ENCODE results near the gene MRPL38. TPM values are rescaled to one million over a fixed set of nuclear protein-coding genes. Genes with fewer than 3 reads are reported as not detected.

Gene MRPL38
- total RNA-seq, 2 donors from 2014 or later, result 103 to 118 TPM

DNA sequence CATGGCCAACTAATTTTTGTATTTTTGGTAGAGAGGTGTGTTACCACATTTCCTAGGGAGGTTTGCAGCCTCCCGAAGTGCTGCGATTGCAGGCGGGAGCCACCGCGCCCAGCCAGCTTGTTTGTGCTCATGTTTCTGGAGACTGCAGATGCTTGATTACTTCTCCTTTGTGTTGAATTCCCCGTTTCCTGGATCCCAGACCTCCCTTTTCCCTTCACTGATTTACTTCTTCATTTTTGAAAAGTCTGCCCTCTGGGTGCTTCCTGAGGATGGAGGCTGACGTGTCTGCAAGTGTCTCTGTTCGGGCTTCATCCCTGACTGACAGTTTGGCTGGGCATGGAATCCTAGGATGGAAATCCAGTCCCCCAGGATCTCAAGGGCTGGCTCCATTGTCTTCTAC is 19.3 kb downstream of the MRPL38 start:
- Histone ChIP-seq H3K27me3 (ENCODE audit: control insufficient read depth, insufficient read depth, low read length, poor library complexity, severe bottlenecking) (no peaks in the 10 kb centered on the region), H3K4me1 (ENCODE audit: control insufficient read depth, insufficient read depth, low read length) (no peaks in the 10 kb centered on the region), H3K36me3 (ENCODE audit: control insufficient read depth, insufficient read depth, low read length) (peaks cover 9% of the 10 kb centered on the region), H3K9me3 (ENCODE audit: control insufficient read depth, low read length) (no peaks in the 10 kb centered on the region), H3K4me3 (ENCODE audit: low read length) (no peak overlapping the region), H3K9ac (ENCODE audit: extremely low read depth, low read length, poor library complexity, severe bottlenecking) (no peak overlapping the region), H3K27ac (ENCODE audit: low read depth, low read length) (no peak overlapping the region)
- no peak overlapping the region for H3K27ac Mint-ChIP-seq
- no peak for DNase-seq
- peaks cover 10% of the 10 kb centered on the region for H3K36me3 Mint-ChIP-seq (ENCODE audit: low read depth)
- TF ChIP-seq, protein P1, sequence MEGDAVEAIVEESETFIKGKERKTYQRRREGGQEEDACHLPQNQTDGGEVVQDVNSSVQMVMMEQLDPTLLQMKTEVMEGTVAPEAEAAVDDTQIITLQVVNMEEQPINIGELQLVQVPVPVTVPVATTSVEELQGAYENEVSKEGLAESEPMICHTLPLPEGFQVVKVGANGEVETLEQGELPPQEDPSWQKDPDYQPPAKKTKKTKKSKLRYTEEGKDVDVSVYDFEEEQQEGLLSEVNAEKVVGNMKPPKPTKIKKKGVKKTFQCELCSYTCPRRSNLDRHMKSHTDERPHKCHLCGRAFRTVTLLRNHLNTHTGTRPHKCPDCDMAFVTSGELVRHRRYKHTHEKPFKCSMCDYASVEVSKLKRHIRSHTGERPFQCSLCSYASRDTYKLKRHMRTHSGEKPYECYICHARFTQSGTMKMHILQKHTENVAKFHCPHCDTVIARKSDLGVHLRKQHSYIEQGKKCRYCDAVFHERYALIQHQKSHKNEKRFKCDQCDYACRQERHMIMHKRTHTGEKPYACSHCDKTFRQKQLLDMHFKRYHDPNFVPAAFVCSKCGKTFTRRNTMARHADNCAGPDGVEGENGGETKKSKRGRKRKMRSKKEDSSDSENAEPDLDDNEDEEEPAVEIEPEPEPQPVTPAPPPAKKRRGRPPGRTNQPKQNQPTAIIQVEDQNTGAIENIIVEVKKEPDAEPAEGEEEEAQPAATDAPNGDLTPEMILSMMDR (conservative IDR thresholded peaks at IDR 0.05), result no peak
- 92 to 96% methylated on average over 8 of the region's 8 CpGs for WGBS, 2 experiments (ENCODE audit: insufficient coverage in 1 of 2, insufficient read length in 1 of 2)
- peaks cover 19% of the 10 kb centered on the region for H3K27me3 Mint-ChIP-seq (ENCODE audit: insufficient read depth)
- no peaks in the 10 kb centered on the region for H3K4me1 Mint-ChIP-seq
- H3K4me3 Mint-ChIP-seq, result no peak overlapping the region
- H3K9me3 Mint-ChIP-seq, result no peaks in the 10 kb centered on the region

GRCh38 chr17:75881678-75882454 is 22.8 kb downstream of the MRPL38 start:
- H3K36me3 Mint-ChIP-seq (ENCODE audit: low read depth), result no peaks in the 10 kb centered on the region
- Histone ChIP-seq H3K4me1 (ENCODE audit: control insufficient read depth, insufficient read depth, low read length) (no peaks in the 10 kb centered on the region), H3K27me3 (ENCODE audit: control insufficient read depth, insufficient read depth, low read length, poor library complexity, severe bottlenecking) (peaks cover 34% of the 10 kb centered on the region), H3K9ac (ENCODE audit: extremely low read depth, low read length, poor library complexity, severe bottlenecking) (no peak overlapping the region), H3K36me3 (ENCODE audit: control insufficient read depth, insufficient read depth, low read length) (no peaks in the 10 kb centered on the region), H3K27ac (ENCODE audit: low read depth, low read length) (no peak overlapping the region), H3K9me3 (ENCODE audit: control insufficient read depth, low read length) (no peaks in the 10 kb centered on the region), H3K4me3 (ENCODE audit: low read length) (no peak overlapping the region)
- TF ChIP-seq, protein P1 (conservative IDR thresholded peaks at IDR 0.05), result no peak
- no peak overlapping the region for H3K4me3 Mint-ChIP-seq
- DNase-seq, result no peak
- H3K27me3 Mint-ChIP-seq (ENCODE audit: insufficient read depth), result peaks cover 45% of the 10 kb centered on the region
- no peaks in the 10 kb centered on the region for H3K9me3 Mint-ChIP-seq
- H3K27ac Mint-ChIP-seq, result no peak overlapping the region
- H3K4me1 Mint-ChIP-seq, result peaks cover 4% of the 10 kb centered on the region
- WGBS, 2 experiments (ENCODE audit: insufficient coverage in 1 of 2, insufficient read length in 1 of 2), result 92 to 95% methylated on average over 11 to 15 of the region's 15 CpGs

DNA sequence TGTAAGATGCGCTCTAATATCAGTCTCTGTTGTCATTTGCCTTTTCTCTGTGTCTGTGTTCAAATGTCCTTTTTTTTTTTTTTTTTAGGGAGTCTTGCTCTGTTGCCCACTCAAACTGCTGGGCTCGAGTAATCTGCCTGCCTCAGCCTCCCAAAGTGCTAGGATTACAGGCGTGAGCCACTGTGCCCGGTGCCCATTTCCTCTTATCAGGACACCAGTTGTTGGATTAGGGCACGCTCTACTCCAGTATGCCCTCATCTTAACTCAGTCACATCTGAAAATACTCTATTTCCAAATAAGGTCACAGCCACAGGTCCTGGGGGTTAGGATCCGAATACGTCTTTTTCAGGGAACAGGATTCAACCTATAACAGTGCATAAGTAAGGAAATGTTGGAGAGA is 24.4 kb downstream of the MRPL38 start:
- DNase-seq, result no peak
- H3K36me3 ChIP-seq (ENCODE audit: control insufficient read depth, insufficient read depth, low read length), result no peaks in the 10 kb centered on the region
- no peaks in the 10 kb centered on the region for H3K36me3 Mint-ChIP-seq (ENCODE audit: low read depth)
- H3K4me3 ChIP-seq (ENCODE audit: low read length), result no peak overlapping the region
- peaks cover 39% of the 10 kb centered on the region for H3K27me3 ChIP-seq (ENCODE audit: control insufficient read depth, insufficient read depth, low read length, poor library complexity, severe bottlenecking)
- H3K4me1 Mint-ChIP-seq, result peaks cover 10% of the 10 kb centered on the region
- 76 to 81% methylated on average over 6 to 7 of the region's 7 CpGs for WGBS, 2 experiments (ENCODE audit: insufficient coverage in 1 of 2, insufficient read length in 1 of 2)
- H3K9me3 Mint-ChIP-seq, result no peaks in the 10 kb centered on the region
- H3K27me3 Mint-ChIP-seq (ENCODE audit: insufficient read depth), result peaks cover 50% of the 10 kb centered on the region
- H3K4me3 Mint-ChIP-seq, result no peak overlapping the region
- TF ChIP-seq, protein P1 (conservative IDR thresholded peaks at IDR 0.05), result no peak
- H3K9ac ChIP-seq (ENCODE audit: extremely low read depth, low read length, poor library complexity, severe bottlenecking), result no peak overlapping the region
- H3K9me3 ChIP-seq (ENCODE audit: control insufficient read depth, low read length), result no peaks in the 10 kb centered on the region
- no peaks in the 10 kb centered on the region for H3K4me1 ChIP-seq (ENCODE audit: control insufficient read depth, insufficient read depth, low read length)
- H3K27ac Mint-ChIP-seq, result no peak overlapping the region
- no peak overlapping the region for H3K27ac ChIP-seq (ENCODE audit: low read depth, low read length)

All from endodermal cell (in vitro differentiated cells).